Inflammatory macrophage (primary cell): Measurements from ENCODE around the gene TTC9.

Source experiments
- DNase-seq, 2 donors: peaks; one replicate each; pipeline ENCODE4 v3.0.0-alpha.2; 2020 to 2022

The TTC9 gene

DNA sequence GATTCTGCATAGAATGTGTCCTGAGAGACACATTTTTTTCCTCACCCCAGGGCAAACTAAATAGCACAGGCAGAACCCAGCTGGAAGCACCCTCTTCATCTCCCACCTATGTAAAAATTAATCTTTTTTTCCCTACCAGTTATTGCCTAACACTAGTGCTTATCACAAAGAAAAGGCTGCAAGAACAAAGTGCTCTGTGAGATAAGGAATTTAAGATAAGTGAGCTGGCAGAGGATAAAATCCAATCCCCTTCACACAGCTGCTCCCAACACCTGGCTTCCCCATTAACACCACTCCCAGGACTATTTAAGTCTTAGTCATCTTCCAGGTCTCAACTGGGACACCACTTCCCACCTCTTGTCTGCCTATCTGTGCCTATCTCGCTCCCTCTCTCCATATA, 75.2 kb downstream of the TTC9 start:
- no peak for DNase-seq

DNA sequence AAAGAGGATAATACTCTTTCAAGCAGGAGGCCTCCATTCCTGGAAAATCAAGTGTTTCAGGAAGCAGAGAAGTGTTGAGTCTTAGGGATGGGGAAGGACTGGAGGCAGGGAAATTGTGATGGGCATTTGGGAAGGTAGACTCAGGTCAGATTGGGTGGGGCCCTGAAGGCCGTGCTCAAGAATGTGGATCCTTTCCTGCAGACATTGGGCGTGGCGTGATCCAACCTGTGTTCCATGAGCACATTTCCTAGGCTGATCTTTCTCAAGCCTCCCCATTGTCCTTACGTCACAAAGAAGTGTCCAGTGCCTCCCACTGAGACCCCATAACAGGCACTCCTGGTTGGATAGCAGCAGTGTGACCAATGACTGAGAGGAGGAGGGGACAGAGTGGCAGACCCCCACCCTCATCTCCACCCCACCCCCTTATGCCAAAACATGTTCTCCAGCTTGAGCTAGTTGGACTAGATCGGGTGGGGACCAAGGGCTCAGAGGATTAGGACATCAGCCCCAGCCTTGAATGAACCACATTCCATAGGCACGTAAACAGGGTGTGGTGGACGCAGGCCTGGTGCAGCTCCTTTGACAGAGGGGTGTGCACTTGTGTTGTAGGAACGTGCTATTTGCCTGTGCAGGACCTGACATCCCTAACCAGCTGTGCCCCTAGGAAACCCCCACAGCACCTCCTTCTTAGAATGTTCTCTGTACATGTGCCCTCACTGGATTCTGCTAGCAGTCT, 76.8 kb downstream of the TTC9 start:
- no peak for DNase-seq

DNA sequence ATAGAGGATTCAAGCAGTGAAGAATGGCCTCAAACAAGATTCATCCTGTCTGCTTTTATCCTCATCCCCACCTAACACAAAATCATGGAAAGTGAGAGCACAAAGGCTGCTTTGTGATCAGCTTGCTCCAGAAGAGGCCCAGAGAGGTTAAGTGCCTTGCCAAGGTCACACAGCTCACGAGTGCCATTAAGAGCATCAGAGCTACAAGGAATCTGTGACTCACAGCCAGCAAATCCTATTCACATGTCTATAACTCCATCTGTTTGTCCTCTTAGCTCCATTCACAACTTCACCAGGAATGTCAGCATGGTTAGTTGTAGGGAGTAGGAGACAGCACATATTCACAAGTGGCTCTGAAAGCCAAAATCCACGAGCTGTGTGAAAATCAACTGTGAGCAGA, 79.8 kb downstream of the TTC9 start:
- no peak for DNase-seq

DNA sequence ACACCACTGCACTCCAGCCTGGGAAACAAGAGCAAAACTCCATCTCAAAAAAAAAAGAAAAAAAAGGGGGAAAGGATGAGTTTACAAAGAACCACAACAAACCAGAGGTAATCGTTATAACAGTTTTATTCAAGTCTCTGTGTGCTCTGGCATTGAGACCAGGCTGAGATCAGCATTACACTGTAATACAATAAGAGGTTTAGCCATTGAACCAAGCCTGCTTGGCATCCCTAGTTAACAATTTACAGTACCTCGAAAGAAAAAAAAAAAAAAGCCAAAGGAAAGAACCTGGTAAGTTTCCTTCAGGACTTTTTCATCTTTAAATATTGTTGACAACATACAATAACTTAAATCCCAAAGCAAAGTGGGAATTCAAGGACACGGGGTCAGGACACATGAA, 80.7 kb downstream of the TTC9 start:
- no peak for DNase-seq

DNA sequence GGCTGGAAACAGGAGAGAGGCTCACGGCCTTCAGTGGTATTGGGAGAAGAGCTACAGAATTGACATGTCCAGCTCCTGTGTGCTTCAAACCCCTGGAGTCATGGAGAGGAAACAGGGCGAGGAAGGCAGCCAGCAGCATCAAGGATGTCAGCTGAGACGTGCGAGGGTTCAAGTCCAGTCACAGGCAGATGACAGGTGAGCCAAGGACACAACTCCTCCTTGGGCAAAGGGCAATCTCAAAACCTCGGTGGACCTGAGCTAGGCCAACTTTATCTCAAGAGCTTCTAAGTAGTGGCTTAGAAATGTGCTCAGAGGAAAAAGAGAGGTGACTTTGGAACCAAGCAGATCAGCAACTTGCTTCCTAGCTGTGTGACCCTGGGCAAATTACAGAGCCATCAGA, 81.6 kb downstream of the TTC9 start:
- DNase-seq: no peak

DNA sequence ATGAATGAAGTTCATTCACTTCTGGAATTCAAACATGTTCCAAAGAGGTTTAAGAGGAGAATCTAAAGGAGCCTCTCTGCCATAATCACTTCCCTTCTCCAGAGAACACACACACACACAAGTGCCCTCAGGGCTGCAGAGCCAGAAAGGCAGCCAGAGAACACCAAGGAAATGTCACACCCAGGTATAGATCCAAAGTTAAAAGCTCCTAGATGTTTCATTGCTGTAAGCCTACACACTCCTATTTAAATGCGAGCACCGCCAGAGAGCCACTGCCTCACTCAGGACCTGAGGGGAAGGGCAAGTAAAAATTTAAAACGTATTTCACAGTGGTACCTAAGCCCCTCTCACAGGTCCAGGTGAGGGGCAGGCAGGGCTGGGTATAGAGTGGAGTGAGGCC, 82.4 kb downstream of the TTC9 start:
- DNase-seq: no peak

DNA sequence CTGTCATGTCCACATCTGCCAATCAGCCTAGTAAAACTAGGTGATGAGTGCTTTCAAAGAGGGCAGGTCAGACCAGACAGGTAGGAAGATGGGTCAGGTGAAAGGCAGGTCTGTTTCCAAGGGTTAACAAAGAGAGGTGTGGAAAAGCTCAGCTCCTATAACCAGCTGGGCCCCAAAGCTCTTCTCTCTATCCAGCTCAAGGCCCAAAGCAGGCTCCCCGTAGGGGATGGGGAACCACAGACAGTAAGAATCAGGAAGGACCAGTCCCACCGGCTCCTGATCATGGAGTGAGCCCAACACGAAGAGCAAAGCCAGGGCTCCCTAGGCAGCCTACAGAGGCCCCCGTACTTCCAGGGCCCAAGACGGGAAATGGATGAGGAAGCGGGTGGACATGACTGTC, 83.2 kb downstream of the TTC9 start:
- no peak for DNase-seq
